ENCODE results near the gene GPR87. TPM values are rescaled to one million over a fixed set of nuclear protein-coding genes. Genes with fewer than 3 reads are reported as not detected.

The GPR87 gene
- polyA plus RNA-seq, 3 donors, result 0.15 TPM; not detected in 2

DNA sequence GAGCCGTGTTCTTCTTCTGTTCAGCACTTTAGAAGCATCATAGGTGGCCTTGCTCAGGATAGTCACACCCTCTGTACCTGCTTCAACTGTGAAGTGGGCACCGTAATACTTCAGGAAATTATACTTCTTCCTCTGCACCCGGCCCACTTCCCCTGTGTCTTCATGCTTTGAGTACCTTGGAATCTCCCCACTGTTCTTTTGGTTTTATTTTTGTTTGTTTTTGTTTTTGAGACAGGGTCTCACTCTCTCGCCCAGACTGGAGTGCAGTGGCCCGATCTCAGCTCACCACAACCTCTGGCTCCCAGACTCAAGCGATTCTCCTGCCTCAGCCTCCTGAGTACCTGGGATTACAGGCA, 40.0 kb downstream of the GPR87 start:
- Histone ChIP-seq H4K20me1 (ENCODE audit: insufficient read depth, low read length) (no peaks in the 10 kb centered on the region), H3K4me3 (replicated peaks in 1 of 3; ENCODE audit: low read depth in 2 of 3, low read length in 3 of 3) (no peak overlapping the region), H3K9ac (ENCODE audit: insufficient read depth, low read length, poor library complexity, severe bottlenecking) (no peak overlapping the region), H3K9me3 (replicated peaks in 1 of 2; ENCODE audit: control insufficient read depth in 1 of 2, insufficient read depth in 1 of 2, low read length in 2 of 2) (no peaks in the 10 kb centered on the region), H3K4me2 (replicated peaks; ENCODE audit: extremely low read depth, low read length, poor library complexity, severe bottlenecking) (no peak overlapping the region), H3K4me1 (ENCODE audit: control insufficient read depth in 1 of 2, insufficient read depth in 2 of 2, low read length in 2 of 2) (peaks cover 32 to 43% of the 10 kb centered on the region in 2 donors), H2AFZ (ENCODE audit: insufficient read depth, low read depth, low read length, poor library complexity, severe bottlenecking) (peak overlapping the region; percentile 15), H3K27me3 (ENCODE audit: control insufficient read depth in 2 of 2, insufficient read depth in 2 of 2, low read length in 2 of 2) (no peaks in the 10 kb centered on the region), H3K79me2 (ENCODE audit: insufficient read depth, low read length) (no peaks in the 10 kb centered on the region), H3K36me3 (replicated peaks in 1 of 2; ENCODE audit: control insufficient read depth in 1 of 2, insufficient read depth in 2 of 2, low read length in 2 of 2) (no peaks in the 10 kb centered on the region), H3K27ac (ENCODE audit: low read depth in 1 of 2, low read length in 2 of 2) (no peak overlapping the region)
- H3K9me3 Mint-ChIP-seq, result no peaks in the 10 kb centered on the region
- peak overlapping the region in 4 of 7 donors; percentile 15 to 71 (median 34) for H3K27ac Mint-ChIP-seq
- intact Hi-C loops (cut with micrococcal nuclease), result no loop called here
- peaks cover 33% of the 10 kb centered on the region for H3K4me1 Mint-ChIP-seq
- WGBS (ENCODE audit: insufficient coverage), result no CpG with 5 or more reads among the region's 6 CpGs
- no peak for TF ChIP-seq CTCF (IDR thresholded peaks at IDR 0.05)
- peak in 1 of 3 donors; percentile 21 for DNase-seq
- H3K27me3 Mint-ChIP-seq (ENCODE audit: low read depth in 3 of 3), result peaks cover 0 to 2% (median 0%) of the 10 kb centered on the region in 3 donors
- H3K4me3 Mint-ChIP-seq, result peak overlapping the region in 1 of 2 donors; percentile 30
- H3K36me3 Mint-ChIP-seq, result no peaks in the 10 kb centered on the region

GRCh38 chr3:151276038-151276686, 40.5 kb downstream of the GPR87 start:
- 60% methylated on average over 1 of the region's 2 CpGs for WGBS (ENCODE audit: insufficient coverage)
- no peak overlapping the region for H3K4me2 ChIP-seq (replicated peaks; ENCODE audit: extremely low read depth, low read length, poor library complexity, severe bottlenecking)
- H3K27me3 Mint-ChIP-seq (ENCODE audit: low read depth in 3 of 3), result peaks cover 0 to 2% (median 0%) of the 10 kb centered on the region in 3 donors

More at GRCh38 chr3:151276038-151276686, 40.5 kb downstream of the GPR87 start:
- H3K9ac ChIP-seq (ENCODE audit: insufficient read depth, low read length, poor library complexity, severe bottlenecking), result no peak overlapping the region
- H3K4me3 ChIP-seq (replicated peaks in 1 of 3; ENCODE audit: low read depth in 2 of 3, low read length in 3 of 3), result no peak overlapping the region
- Mint-ChIP-seq H3K36me3 (no peaks in the 10 kb centered on the region), H3K27ac (peak overlapping the region in 1 of 7 donors; percentile 16), H3K4me3 (no peak overlapping the region), H3K9me3 (no peaks in the 10 kb centered on the region), H3K4me1 (peaks cover 33% of the 10 kb centered on the region)
- H3K27ac ChIP-seq (ENCODE audit: low read depth in 1 of 2, low read length in 2 of 2), result no peak overlapping the region
- TF ChIP-seq CTCF (IDR thresholded peaks at IDR 0.05), result no peak
- no peaks in the 10 kb centered on the region for H3K9me3 ChIP-seq (replicated peaks in 1 of 2; ENCODE audit: control insufficient read depth in 1 of 2, insufficient read depth in 1 of 2, low read length in 2 of 2)
- H3K4me1 ChIP-seq (ENCODE audit: control insufficient read depth in 1 of 2, insufficient read depth in 2 of 2, low read length in 2 of 2), result peaks cover 32 to 43% of the 10 kb centered on the region in 2 donors
- no peaks in the 10 kb centered on the region for H3K36me3 ChIP-seq (replicated peaks in 1 of 2; ENCODE audit: control insufficient read depth in 1 of 2, insufficient read depth in 2 of 2, low read length in 2 of 2)
- no peak for DNase-seq
- H3K27me3 ChIP-seq (ENCODE audit: control insufficient read depth in 2 of 2, insufficient read depth in 2 of 2, low read length in 2 of 2), result no peaks in the 10 kb centered on the region
- no peaks in the 10 kb centered on the region for H4K20me1 ChIP-seq (ENCODE audit: insufficient read depth, low read length)
- intact Hi-C loops (cut with micrococcal nuclease), result no loop called here
- H3K79me2 ChIP-seq (ENCODE audit: insufficient read depth, low read length), result no peaks in the 10 kb centered on the region
- H2AFZ ChIP-seq (ENCODE audit: insufficient read depth, low read depth, low read length, poor library complexity, severe bottlenecking), result no peak overlapping the region
